Astrocyte (in vitro differentiated cells and primary cell): ENCODE results near the gene KCNIP2.

Source experiments
- CTCF ChIP-seq: IDR thresholded peaks from 2 replicates; pipeline ENCODE4 v1.5.1; 2011; ENCODE audit warnings: low read depth, mild to moderate bottlenecking, inconsistent platforms, low read length, moderate library complexity; ENCODE audit not compliant: insufficient read depth
- EZH2 ChIP-seq: IDR thresholded peaks from 2 replicates; pipeline ENCODE4 v1.6.1; 2012; ENCODE audit warnings: mild to moderate bottlenecking, low read length, inconsistent platforms; ENCODE audit not compliant: insufficient read depth

GRCh38 chr10:101833466-101833865 lies 10.1 kb downstream of the KCNIP2 start:
- TF ChIP-seq CTCF (no peak), EZH2 (no peak)
